HepG2 (cell line): Measurements from ENCODE around the gene TRMT112. TPM values are rescaled to one million over a fixed set of nuclear protein-coding genes. Genes with fewer than 3 reads are reported as not detected.
A peak's percentile ranks its signal among the peaks of the same experiment; 100 is the strongest.

Experiments
- FOSL1 ChIP-seq: sonication (generic); formaldehyde crosslinking; IDR thresholded peaks from 2 replicates; pipeline ENCODE4 v1.9.0; 2021; ENCODE audit warnings: missing genetic modification reagents, borderline replicate concordance
- GABPB1 ChIP-seq: IDR thresholded peaks from 2 replicates; pipeline ENCODE4 v1.6.1; 2016; ENCODE audit warnings: mild to moderate bottlenecking, missing genetic modification reagents, moderate library complexity, missing compliant biosample characterization
- GFI1 ChIP-seq: sonication (generic); formaldehyde crosslinking; IDR thresholded peaks from 2 replicates; pipeline ENCODE4 v1.5.0; 2020; ENCODE audit warnings: missing genetic modification reagents, mild to moderate bottlenecking, borderline replicate concordance
- KDM5B ChIP-seq: sonication (generic); formaldehyde crosslinking; IDR thresholded peaks from 2 replicates; pipeline ENCODE4 v1.4.0; 2020; ENCODE audit warnings: missing genetic modification reagents, mild to moderate bottlenecking, borderline replicate concordance
- MED8 ChIP-seq: sonication (generic); formaldehyde crosslinking; IDR thresholded peaks from 2 replicates; pipeline ENCODE4 v1.8.1; 2023; ENCODE audit warnings: mild to moderate bottlenecking, missing genetic modification reagents; ENCODE audit not compliant: insufficient replicate concordance
- NCOA5 ChIP-seq: sonication (generic); formaldehyde crosslinking; IDR thresholded peaks from 2 replicates; pipeline ENCODE4 v1.4.0; 2020; ENCODE audit warnings: missing genetic modification reagents
- WIZ ChIP-seq: sonication (generic); formaldehyde crosslinking; IDR thresholded peaks from 2 replicates; pipeline ENCODE4 v1.5.1; 2020; ENCODE audit warnings: mild to moderate bottlenecking, missing genetic modification reagents
- YEATS2 ChIP-seq: sonication (generic); formaldehyde crosslinking; IDR thresholded peaks from 2 replicates; pipeline ENCODE4 v1.4.0; 2020; ENCODE audit warnings: missing genetic modification reagents, borderline replicate concordance
- ZNF616 ChIP-seq: sonication (generic); formaldehyde crosslinking; IDR thresholded peaks from 2 replicates; pipeline ENCODE4 v1.5.0; 2020; ENCODE audit warnings: low read depth, mild to moderate bottlenecking, missing genetic modification reagents
- ZNF788 ChIP-seq: sonication (generic); formaldehyde crosslinking; IDR thresholded peaks from 2 replicates; pipeline ENCODE4 v1.5.0; 2020; ENCODE audit warnings: mild to moderate bottlenecking, missing genetic modification reagents, borderline replicate concordance
- ZSCAN21 ChIP-seq: sonication (generic); formaldehyde crosslinking; IDR thresholded peaks from 2 replicates; pipeline ENCODE4 v1.8.0; 2022; ENCODE audit warnings: mild to moderate bottlenecking, missing genetic modification reagents, moderate library complexity, borderline replicate concordance
- polyA plus RNA-seq, 8 experiments: library from polyadenylated mRNA; depleted of rRNA in 3 of 8; stranded (reverse) in 7 of 8; unstranded in 1 of 8; fragments of >200 nt; fragmentation: Illumina TruSeq in 4 of 8; extraction: Trizol in 4 of 8; gene quantifications; 2 replicates each; pipeline versions ENCODE4 v1.2.1 to v1.2.3, GENCODE V29; 2011 to 2016; ENCODE audit warnings: low read depth in 4 of 8, missing spikeins in 1 of 8, mixed read lengths in 1 of 8; ENCODE audit not compliant: insufficient read depth in 1 of 8
- total RNA-seq, 5 experiments: library from RNA; depleted of rRNA; stranded (reverse); fragments of >200 nt; fragmentation: Illumina TruSeq; extraction: Trizol; gene quantifications; 2 replicates each; pipeline ENCODE4 v1.2.3, GENCODE V29; 2016; ENCODE audit warnings: low read depth in 1 of 5
- TF ChIP-seq, protein P1 (sequence below): sonication (generic); formaldehyde crosslinking; IDR thresholded peaks from 2 replicates; pipeline ENCODE4 v1.5.0; 2020; ENCODE audit warnings: mild to moderate bottlenecking, missing genetic modification reagents
- TF ChIP-seq, protein P2 (sequence below): sonication (generic); formaldehyde crosslinking; IDR thresholded peaks from 2 replicates; pipeline ENCODE4 v1.5.0; 2020; ENCODE audit warnings: missing genetic modification reagents
- TF ChIP-seq, protein P3 (sequence below): IDR thresholded peaks from 2 replicates; pipeline ENCODE4 v1.6.1; 2016; ENCODE audit warnings: missing genetic modification reagents, missing compliant biosample characterization
- TF ChIP-seq, protein P4 (sequence below): IDR thresholded peaks from 2 replicates; pipeline ENCODE4 v1.6.1; 2016; ENCODE audit warnings: low read depth, missing genetic modification reagents, missing compliant biosample characterization
- TF ChIP-seq, protein P5 (sequence below): sonication (generic); formaldehyde crosslinking; IDR thresholded peaks from 2 replicates; pipeline ENCODE4 v1.9.0; 2021; ENCODE audit warnings: missing genetic modification reagents, mild to moderate bottlenecking, borderline replicate concordance

TRMT112 gene
- total and polyA plus RNA-seq, 2 of the 13 experiments (the other 11 are each of a cell fraction or from before 2014, with no cell fraction given) = 186 to 409 TPM

DNA sequence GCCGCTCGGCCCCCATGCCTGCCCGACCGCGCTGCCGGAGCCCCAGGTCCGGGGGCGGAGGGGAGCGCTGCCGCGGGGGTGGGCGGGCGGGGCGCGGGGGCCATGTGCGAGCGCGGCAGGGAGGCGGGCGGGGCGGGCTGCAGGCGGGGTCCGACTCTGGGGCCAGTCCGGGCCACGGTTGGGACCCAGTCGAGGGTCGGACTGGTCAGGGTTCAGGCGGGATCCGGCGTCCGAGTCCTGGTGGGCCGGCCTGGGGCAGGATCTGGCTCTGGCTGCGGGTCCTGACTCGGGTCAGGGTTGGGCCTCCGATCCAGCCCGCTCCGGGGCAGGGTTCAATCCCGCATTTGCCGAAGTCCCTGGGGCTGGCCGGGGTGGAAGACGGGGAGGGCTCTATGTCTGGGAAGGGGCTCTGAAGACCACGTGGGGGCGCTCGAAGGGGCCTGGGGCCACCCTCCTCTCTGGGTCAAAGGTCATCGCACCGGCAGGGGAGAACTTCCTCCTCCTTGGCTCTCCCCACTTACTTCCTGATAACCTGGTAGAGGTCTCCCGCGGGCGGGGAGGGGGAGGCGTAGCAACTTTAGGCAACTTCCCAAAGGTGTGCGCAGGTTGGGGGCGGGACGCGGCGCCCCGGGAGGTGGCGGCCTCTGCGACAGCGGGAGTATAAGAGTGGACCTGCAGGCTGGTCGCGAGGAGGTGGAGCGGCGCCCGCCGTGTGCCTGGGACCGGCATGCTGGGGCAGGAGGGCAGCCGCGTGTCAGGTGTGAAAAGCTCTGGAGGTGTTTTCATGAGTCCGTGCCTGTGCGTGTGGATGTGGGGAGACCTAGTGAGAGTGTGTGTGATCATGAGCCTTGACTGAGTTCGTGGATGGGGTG is 11.4 kb downstream of the TRMT112 start (continued):
- TF ChIP-seq GABPB1 (CRISPR knock-in tag) (peak; percentile 82), NCOA5 (CRISPR knock-in tag) (no peak), ZSCAN21 (CRISPR knock-in tag) (no peak), KDM5B (CRISPR knock-in tag) (peak; percentile 71), YEATS2 (CRISPR knock-in tag) (peak; percentile 42; the same call in 1 of the 2 replicates), ZNF788 (CRISPR knock-in tag) (no peak), GFI1 (CRISPR knock-in tag) (no peak), ZNF616 (CRISPR knock-in tag) (no peak), MED8 (CRISPR knock-in tag) (peak; percentile 63), WIZ (CRISPR knock-in tag) (no peak), FOSL1 (CRISPR knock-in tag) (no peak)
- TF ChIP-seq, protein P1, sequence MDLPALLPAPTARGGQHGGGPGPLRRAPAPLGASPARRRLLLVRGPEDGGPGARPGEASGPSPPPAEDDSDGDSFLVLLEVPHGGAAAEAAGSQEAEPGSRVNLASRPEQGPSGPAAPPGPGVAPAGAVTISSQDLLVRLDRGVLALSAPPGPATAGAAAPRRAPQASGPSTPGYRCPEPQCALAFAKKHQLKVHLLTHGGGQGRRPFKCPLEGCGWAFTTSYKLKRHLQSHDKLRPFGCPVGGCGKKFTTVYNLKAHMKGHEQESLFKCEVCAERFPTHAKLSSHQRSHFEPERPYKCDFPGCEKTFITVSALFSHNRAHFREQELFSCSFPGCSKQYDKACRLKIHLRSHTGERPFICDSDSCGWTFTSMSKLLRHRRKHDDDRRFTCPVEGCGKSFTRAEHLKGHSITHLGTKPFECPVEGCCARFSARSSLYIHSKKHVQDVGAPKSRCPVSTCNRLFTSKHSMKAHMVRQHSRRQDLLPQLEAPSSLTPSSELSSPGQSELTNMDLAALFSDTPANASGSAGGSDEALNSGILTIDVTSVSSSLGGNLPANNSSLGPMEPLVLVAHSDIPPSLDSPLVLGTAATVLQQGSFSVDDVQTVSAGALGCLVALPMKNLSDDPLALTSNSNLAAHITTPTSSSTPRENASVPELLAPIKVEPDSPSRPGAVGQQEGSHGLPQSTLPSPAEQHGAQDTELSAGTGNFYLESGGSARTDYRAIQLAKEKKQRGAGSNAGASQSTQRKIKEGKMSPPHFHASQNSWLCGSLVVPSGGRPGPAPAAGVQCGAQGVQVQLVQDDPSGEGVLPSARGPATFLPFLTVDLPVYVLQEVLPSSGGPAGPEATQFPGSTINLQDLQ = no peak; the same call in 1 of the 2 replicates
- TF ChIP-seq, protein P2, sequence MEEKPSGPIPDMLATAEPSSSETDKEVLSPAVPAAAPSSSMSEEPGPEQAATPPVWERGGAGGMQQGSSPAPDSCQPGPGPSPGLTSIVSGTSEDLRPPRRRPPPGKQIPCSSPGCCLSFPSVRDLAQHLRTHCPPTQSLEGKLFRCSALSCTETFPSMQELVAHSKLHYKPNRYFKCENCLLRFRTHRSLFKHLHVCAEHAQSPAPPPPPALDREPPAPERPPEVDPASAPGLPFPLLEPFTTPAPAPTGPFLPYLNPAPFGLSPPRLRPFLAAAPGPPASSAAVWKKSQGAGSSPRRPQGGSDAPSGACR (CRISPR knock-in tag) = no peak
- TF ChIP-seq, protein P3, sequence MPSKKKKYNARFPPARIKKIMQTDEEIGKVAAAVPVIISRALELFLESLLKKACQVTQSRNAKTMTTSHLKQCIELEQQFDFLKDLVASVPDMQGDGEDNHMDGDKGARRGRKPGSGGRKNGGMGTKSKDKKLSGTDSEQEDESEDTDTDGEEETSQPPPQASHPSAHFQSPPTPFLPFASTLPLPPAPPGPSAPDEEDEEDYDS (CRISPR knock-in tag) = peak; percentile 53; the same call in 1 of the 2 replicates
- TF ChIP-seq, protein P4, sequence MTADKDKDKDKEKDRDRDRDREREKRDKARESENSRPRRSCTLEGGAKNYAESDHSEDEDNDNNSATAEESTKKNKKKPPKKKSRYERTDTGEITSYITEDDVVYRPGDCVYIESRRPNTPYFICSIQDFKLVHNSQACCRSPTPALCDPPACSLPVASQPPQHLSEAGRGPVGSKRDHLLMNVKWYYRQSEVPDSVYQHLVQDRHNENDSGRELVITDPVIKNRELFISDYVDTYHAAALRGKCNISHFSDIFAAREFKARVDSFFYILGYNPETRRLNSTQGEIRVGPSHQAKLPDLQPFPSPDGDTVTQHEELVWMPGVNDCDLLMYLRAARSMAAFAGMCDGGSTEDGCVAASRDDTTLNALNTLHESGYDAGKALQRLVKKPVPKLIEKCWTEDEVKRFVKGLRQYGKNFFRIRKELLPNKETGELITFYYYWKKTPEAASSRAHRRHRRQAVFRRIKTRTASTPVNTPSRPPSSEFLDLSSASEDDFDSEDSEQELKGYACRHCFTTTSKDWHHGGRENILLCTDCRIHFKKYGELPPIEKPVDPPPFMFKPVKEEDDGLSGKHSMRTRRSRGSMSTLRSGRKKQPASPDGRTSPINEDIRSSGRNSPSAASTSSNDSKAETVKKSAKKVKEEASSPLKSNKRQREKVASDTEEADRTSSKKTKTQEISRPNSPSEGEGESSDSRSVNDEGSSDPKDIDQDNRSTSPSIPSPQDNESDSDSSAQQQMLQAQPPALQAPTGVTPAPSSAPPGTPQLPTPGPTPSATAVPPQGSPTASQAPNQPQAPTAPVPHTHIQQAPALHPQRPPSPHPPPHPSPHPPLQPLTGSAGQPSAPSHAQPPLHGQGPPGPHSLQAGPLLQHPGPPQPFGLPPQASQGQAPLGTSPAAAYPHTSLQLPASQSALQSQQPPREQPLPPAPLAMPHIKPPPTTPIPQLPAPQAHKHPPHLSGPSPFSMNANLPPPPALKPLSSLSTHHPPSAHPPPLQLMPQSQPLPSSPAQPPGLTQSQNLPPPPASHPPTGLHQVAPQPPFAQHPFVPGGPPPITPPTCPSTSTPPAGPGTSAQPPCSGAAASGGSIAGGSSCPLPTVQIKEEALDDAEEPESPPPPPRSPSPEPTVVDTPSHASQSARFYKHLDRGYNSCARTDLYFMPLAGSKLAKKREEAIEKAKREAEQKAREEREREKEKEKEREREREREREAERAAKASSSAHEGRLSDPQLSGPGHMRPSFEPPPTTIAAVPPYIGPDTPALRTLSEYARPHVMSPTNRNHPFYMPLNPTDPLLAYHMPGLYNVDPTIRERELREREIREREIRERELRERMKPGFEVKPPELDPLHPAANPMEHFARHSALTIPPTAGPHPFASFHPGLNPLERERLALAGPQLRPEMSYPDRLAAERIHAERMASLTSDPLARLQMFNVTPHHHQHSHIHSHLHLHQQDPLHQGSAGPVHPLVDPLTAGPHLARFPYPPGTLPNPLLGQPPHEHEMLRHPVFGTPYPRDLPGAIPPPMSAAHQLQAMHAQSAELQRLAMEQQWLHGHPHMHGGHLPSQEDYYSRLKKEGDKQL (CRISPR knock-in tag) = no peak
- TF ChIP-seq, protein P5, sequence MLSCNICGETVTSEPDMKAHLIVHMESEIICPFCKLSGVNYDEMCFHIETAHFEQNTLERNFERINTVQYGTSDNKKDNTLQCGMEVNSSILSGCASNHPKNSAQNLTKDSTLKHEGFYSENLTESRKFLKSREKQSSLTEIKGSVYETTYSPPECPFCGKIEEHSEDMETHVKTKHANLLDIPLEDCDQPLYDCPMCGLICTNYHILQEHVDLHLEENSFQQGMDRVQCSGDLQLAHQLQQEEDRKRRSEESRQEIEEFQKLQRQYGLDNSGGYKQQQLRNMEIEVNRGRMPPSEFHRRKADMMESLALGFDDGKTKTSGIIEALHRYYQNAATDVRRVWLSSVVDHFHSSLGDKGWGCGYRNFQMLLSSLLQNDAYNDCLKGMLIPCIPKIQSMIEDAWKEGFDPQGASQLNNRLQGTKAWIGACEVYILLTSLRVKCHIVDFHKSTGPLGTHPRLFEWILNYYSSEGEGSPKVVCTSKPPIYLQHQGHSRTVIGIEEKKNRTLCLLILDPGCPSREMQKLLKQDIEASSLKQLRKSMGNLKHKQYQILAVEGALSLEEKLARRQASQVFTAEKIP (CRISPR knock-in tag) = no peak
